Stimulated activated naive CD8-positive, alpha-beta T cell treated with anti-CD3 and anti-CD28 coated beads, Interleukin-15, amount 100 ng/mL, for 72 hours (primary cell): ENCODE measurements around the gene CD244.
A peak's percentile ranks its signal among the peaks of the same experiment; 100 is the strongest.
"Not testable (repeated sequence)": the region's sequence is repeated elsewhere in the genome, so short reads cannot be mapped to it uniquely, and the experiment has no call there.

Experiments
- ATAC-seq: fragments of 150-1000 bp; cut with Tn5 transposase; 2 replicates; pipeline ENCODE4 v1.10.0; 2021; ENCODE audit warnings: mild to moderate bottlenecking, moderate library complexity
- DNase-seq, 2 donors: peaks; one replicate each; pipeline ENCODE4 v3.0.0; 2021 to 2022
- H3K27ac Mint-ChIP-seq, 2 donors: one replicate each; pipeline ENCODE4 v1.8.0; 2022; ENCODE audit warnings: mild to moderate bottlenecking in 2 of 2, mixed read lengths in 2 of 2, moderate library complexity in 2 of 2
- H3K27me3 Mint-ChIP-seq: one replicate; pipeline ENCODE4 v1.8.0; 2022; ENCODE audit warnings: mixed read lengths
- H3K4me1 Mint-ChIP-seq: one replicate; pipeline ENCODE4 v1.8.0; 2022; ENCODE audit warnings: mild to moderate bottlenecking, mixed read lengths
- H3K4me3 Mint-ChIP-seq, 2 donors: one replicate each; pipeline ENCODE4 v1.8.0; 2022; ENCODE audit warnings: mild to moderate bottlenecking in 2 of 2, mixed read lengths in 2 of 2, moderate library complexity in 1 of 2
- H3K9me3 Mint-ChIP-seq, 2 donors: one replicate each; pipeline ENCODE4 v1.8.0; 2022; ENCODE audit warnings: mixed read lengths in 2 of 2

The CD244 gene

GRCh38 chr1:160797271-160797709 lies 65.4 kb downstream of the CD244 start:
- DNase-seq (no peak), ATAC-seq (peak; percentile 30)
- Mint-ChIP-seq H3K9me3 (no peaks in the 10 kb centered on the region), H3K4me1 (peaks cover 59% of the 10 kb centered on the region), H3K4me3 (peak overlapping the region; percentile 83 to 93), H3K27me3 (no peaks in the 10 kb centered on the region), H3K27ac (peak overlapping the region; percentile 98)

- no peaks in the 10 kb centered on the region for H3K9me3 Mint-ChIP-seq
- peaks cover 46% of the 10 kb centered on the region for H3K4me1 Mint-ChIP-seq
- peak within 1 kb of the TSS; percentile 83 to 93 for H3K4me3 Mint-ChIP-seq
- peak within 1 kb of the TSS; percentile 98 for H3K27ac Mint-ChIP-seq
- peak; percentile 90 for ATAC-seq
- no peaks in the 10 kb centered on the region for H3K27me3 Mint-ChIP-seq
- peak; percentile 71 to 86 for DNase-seq
These were observed 66.7 kb downstream of the CD244 start, which contains the start of gene LY9 for GRCh38 chr1:160795951-160796383. Gene LY9 (plus strand): TSS chr1:160796174. CDS start chr1:160796188, 14 bp downstream.

GRCh38 chr1:160794376-160794775 lies 68.3 kb downstream of the CD244 start:
- no peak overlapping the region for H3K4me3 Mint-ChIP-seq
- DNase-seq = no peak
- H3K27ac Mint-ChIP-seq = no peak overlapping the region
- no peaks in the 10 kb centered on the region for H3K9me3 Mint-ChIP-seq
- peaks cover 44% of the 10 kb centered on the region for H3K4me1 Mint-ChIP-seq
- no peaks in the 10 kb centered on the region for H3K27me3 Mint-ChIP-seq
- ATAC-seq = no peak

GRCh38 chr1:160789702-160790611 lies 72.7 kb downstream of the CD244 start:
- ATAC-seq = no peak
- peak overlapping the region in 1 of 2 donors; percentile 43 for H3K27ac Mint-ChIP-seq

GRCh38 chr1:160789051-160789701 lies 73.5 kb downstream of the CD244 start:
- Mint-ChIP-seq H3K9me3 (no peaks in the 10 kb centered on the region), H3K27me3 (no peaks in the 10 kb centered on the region), H3K4me1 (peaks cover 10% of the 10 kb centered on the region), H3K27ac (no peak overlapping the region), H3K4me3 (no peak overlapping the region)
- ATAC-seq = no peak
- DNase-seq = no peak

More at GRCh38 chr1:160789702-160790611, 72.7 kb downstream of the CD244 start:
- no peaks in the 10 kb centered on the region for H3K9me3 Mint-ChIP-seq
- peaks cover 18% of the 10 kb centered on the region for H3K4me1 Mint-ChIP-seq
- H3K27me3 Mint-ChIP-seq = no peaks in the 10 kb centered on the region
- H3K4me3 Mint-ChIP-seq = no peak overlapping the region
- DNase-seq = no peak

GRCh38 chr1:160782988-160783765 lies 79.5 kb downstream of the CD244 start:
- not testable (repeated sequence) for DNase-seq, H3K9me3 Mint-ChIP-seq, H3K27me3 Mint-ChIP-seq, ATAC-seq
- peaks cover 22% of the 10 kb centered on the region for H3K4me1 Mint-ChIP-seq
- peak overlapping the region in 1 of 2 donors; percentile 19 for H3K27ac Mint-ChIP-seq
- H3K4me3 Mint-ChIP-seq = peak overlapping the region in 1 of 2 donors; percentile 12

GRCh38 chr1:160781914-160782689 lies 80.6 kb downstream of the CD244 start:
- Mint-ChIP-seq H3K27me3 (no peaks in the 10 kb centered on the region), H3K4me3 (peak overlapping the region in 1 of 2 donors; percentile 5), H3K27ac (peak overlapping the region in 1 of 2 donors; percentile 59), H3K4me1 (peaks cover 30% of the 10 kb centered on the region), H3K9me3 (no peaks in the 10 kb centered on the region)
- ATAC-seq (peak; percentile 85), DNase-seq (no peak)

GRCh38 chr1:160781186-160781766 lies 81.4 kb downstream of the CD244 start:
- Mint-ChIP-seq H3K4me1 (peaks cover 39% of the 10 kb centered on the region), H3K27ac (peak overlapping the region; percentile 15 to 41), H3K9me3 (no peaks in the 10 kb centered on the region), H3K4me3 (no peak overlapping the region), H3K27me3 (no peaks in the 10 kb centered on the region)
- no peak for DNase-seq
- ATAC-seq = no peak

GRCh38 chr1:160780398-160780755 lies 82.3 kb downstream of the CD244 start:
- ATAC-seq = no peak
- Mint-ChIP-seq H3K9me3 (no peaks in the 10 kb centered on the region), H3K27me3 (no peaks in the 10 kb centered on the region), H3K4me3 (no peak overlapping the region), H3K27ac (no peak overlapping the region), H3K4me1 (peaks cover 48% of the 10 kb centered on the region)
- no peak for DNase-seq
